ENCODE data around the gene CDCA7L.

The CDCA7L gene
- 25.6 to 44.7 reads per million in 2 experiments for total RNA-seq

- peak; percentile 12 for DNase-seq (ENCODE audit: low read depth)
Measured at GRCh38 chr7:21945454-21946221, at the start of gene CDCA7L. Gene CDCA7L, minus strand, starts transcription at chr7:21945899. Its CDS starts 95 bp downstream, at chr7:21945804.

GRCh38 chr7:21986096-21986495 is 40.4 kb upstream of the CDCA7L start:
- DNase-seq (ENCODE audit: low read depth), result no peak

GRCh38 chr7:21984042-21984441 is 38.3 kb upstream of the CDCA7L start:
- no peak for DNase-seq (ENCODE audit: low read depth)

GRCh38 chr7:21983056-21983455 is 37.4 kb upstream of the CDCA7L start:
- no peak for DNase-seq (ENCODE audit: low read depth)

- DNase-seq (ENCODE audit: low read depth), result no peak
Measured at GRCh38 chr7:21981524-21981923, 35.8 kb upstream of the CDCA7L start.

- no peak for DNase-seq (ENCODE audit: low read depth)
Measured at GRCh38 chr7:21980926-21981500, 35.3 kb upstream of the CDCA7L start.

- no peak for DNase-seq (ENCODE audit: low read depth)
Measured at GRCh38 chr7:21972397-21972784, 26.7 kb upstream of the CDCA7L start.

- DNase-seq (ENCODE audit: low read depth), result no peak
Measured at GRCh38 chr7:21971780-21972396, 26.2 kb upstream of the CDCA7L start.

- DNase-seq (ENCODE audit: low read depth), result no peak
Measured at GRCh38 chr7:21969822-21970221, 24.1 kb upstream of the CDCA7L start.

GRCh38 chr7:21967598-21968003 is 21.9 kb upstream of the CDCA7L start:
- DNase-seq (ENCODE audit: low read depth), result no peak

- no peak for DNase-seq (ENCODE audit: low read depth)
Measured at GRCh38 chr7:21966271-21966670, 20.6 kb upstream of the CDCA7L start.

GRCh38 chr7:21965291-21965690 is 19.6 kb upstream of the CDCA7L start:
- no peak for DNase-seq (ENCODE audit: low read depth)

GRCh38 chr7:21962677-21963076 is 17.0 kb upstream of the CDCA7L start:
- no peak for DNase-seq (ENCODE audit: low read depth)

GRCh38 chr7:21960922-21961321 is 15.2 kb upstream of the CDCA7L start:
- no peak for DNase-seq (ENCODE audit: low read depth)

- DNase-seq (ENCODE audit: low read depth), result no peak
Measured at GRCh38 chr7:21959387-21959776, 13.7 kb upstream of the CDCA7L start.

GRCh38 chr7:21953781-21954180 is 8.1 kb upstream of the CDCA7L start:
- DNase-seq (ENCODE audit: low read depth), result no peak

GRCh38 chr7:21948887-21949540 is 3.3 kb upstream of the CDCA7L start:
- DNase-seq (ENCODE audit: low read depth), result no peak

- no peak for DNase-seq (ENCODE audit: low read depth)
Measured at GRCh38 chr7:21948364-21948763, 2.7 kb upstream of the CDCA7L start.

- no peak for DNase-seq (ENCODE audit: low read depth)
Measured at GRCh38 chr7:21947946-21948345, 2.2 kb upstream of the CDCA7L start.

- no peak for DNase-seq (ENCODE audit: low read depth)
Measured at GRCh38 chr7:21947056-21947455, 1.4 kb upstream of the CDCA7L start.

- DNase-seq (ENCODE audit: low read depth), result no peak
Measured at GRCh38 chr7:21946222-21946709, 567 bp upstream of the CDCA7L start.

GRCh38 chr7:21944616-21945453 is 864 bp downstream of the CDCA7L start:
- DNase-seq (ENCODE audit: low read depth), result peak; percentile 6
